Putamen (tissue), 1 donor: ENCODE data around the gene LRRC7.

Experiments used
- DNase-seq: peaks from one replicate; pipeline ENCODE4 v3.0.0-alpha.2; 2016; ENCODE audit warnings: low spot score

The LRRC7 gene

DNA sequence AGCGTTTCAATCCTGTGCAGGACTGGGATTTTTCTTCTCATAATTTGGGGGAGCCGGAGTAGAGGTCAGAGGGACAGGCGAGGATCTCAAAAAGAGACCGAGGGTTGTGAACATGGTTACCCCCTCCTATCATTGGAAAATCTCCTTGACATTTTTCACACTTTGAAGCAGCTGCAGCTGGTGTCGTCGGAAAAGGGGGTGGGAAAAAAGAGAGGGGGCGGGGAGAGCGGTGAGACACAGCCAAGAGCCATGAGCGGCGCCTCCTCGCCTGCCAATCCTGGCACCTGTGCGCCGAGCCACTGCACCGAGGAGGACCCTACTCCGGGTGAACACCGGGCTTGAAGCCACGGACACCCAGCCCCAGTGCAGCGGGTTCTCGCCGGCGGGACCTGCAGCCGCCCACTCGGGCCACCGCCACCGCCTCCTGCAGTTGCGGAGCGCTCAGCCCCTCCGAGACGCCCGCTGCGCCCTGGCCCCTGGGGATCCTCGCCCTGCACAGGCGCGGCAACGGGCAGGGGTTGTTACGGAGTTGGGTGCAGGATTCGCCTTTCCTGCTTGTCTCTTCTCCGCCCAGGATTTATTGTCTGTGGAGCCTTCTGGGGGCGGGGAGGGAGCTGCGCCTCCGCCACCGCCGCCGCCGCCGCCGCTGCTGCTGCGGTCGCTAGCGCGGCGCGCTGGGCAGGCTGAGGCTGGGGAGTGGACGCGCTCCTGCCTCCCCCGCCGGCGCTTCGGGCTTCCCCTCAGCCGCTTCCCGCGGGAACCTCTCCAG lies at the start of gene LRRC7:
Gene LRRC7 (plus strand): TSS at position 271 of the 769 bp plus-strand sequence. CDS start 718 bp downstream, outside the sequence.
- peak; percentile 78 for DNase-seq

DNA sequence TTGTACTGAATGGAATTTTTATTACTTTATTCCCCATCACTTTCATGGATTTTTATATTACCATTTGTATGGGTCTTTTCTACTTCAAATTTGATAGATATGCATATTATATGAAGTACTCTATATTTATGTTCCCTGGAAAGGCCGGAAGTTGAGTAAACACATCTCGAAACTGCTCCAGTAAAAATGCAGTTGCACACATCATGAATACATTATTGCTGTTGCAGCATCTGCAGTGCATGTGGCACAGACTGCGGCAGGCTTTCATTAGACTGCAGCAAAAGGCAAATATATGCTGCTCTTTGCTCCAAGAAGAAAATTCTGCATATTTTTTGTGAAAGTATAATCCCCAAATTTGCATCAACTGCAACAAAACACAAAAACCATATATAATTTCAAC lies 48.7 kb upstream of the LRRC7 start:
- DNase-seq = no peak

DNA sequence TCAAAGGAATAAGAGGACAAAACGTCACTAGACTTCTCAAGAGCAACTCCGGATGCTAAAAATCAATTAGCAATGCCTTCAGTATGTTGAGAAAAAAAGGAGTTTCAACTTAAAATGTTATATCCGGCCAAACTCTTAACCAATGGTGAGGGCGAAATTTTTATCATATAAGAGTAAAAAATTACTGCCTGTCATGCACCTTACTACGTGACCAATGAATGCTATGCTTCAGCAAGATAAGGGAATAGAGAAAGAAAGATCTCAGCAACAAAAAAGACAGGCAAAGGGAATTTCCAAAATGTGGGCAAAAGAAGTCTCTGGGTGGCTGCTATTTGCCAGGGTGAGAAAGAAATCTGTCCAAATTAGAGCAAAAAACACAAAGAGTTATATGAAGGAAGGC lies 47.4 kb upstream of the LRRC7 start:
- no peak for DNase-seq

DNA sequence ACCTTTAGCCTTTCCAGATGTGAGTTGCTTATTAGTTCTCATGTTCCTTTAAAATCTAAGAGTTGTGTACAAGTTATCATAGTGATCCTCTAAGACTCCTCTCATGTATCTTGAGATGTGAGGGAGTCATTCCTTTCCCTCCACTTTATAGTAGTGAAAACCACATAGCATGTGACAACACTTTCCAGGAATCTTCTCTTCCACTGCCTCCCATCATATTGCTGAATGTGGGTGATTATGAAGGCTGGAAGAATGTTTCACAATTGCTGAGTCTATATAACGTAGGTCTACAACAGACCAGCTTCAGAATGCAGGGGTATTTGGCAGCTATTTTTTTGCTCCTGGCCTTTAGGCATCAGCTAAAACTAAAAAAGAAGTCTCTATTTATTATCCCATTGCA lies 44.7 kb upstream of the LRRC7 start:
- DNase-seq = no peak

DNA sequence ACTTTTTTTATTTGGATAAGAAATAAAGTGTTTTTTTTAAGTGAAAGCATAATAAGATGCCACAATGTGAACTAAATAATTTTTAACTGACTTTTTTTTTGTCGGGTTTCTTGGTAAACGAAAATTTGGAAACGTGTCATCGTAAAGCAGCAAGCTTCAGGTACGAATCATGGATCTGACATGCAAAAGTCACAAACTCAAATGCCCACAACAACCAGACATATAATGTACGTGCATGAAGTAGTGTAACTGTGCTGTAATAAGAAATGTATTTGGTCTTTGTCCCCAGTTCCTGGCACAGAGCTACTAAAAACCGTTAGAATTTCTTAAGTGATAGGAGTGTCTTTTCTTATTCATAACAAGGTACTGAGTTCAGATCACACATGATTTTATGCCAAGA lies 44.3 kb upstream of the LRRC7 start:
- DNase-seq = no peak

DNA sequence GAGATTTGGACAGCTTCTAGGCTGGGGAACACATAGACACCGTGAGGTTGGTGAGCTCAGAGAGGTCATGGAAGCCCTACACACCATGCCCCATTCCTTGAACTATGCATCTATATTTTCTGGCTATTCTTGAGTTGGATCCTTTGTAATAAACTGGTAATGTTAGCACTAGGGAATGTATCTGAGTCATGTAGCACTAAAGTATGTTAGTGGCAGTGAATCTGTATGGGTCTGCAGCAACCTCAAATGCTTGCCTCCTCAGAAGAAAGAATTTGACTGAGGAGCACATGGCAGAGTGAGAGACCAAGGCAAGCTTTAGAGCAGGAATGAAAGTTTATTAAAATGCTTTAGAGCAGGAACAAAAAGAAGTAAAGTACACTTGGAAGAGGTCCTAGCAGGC lies 43.7 kb upstream of the LRRC7 start:
- no peak for DNase-seq

DNA sequence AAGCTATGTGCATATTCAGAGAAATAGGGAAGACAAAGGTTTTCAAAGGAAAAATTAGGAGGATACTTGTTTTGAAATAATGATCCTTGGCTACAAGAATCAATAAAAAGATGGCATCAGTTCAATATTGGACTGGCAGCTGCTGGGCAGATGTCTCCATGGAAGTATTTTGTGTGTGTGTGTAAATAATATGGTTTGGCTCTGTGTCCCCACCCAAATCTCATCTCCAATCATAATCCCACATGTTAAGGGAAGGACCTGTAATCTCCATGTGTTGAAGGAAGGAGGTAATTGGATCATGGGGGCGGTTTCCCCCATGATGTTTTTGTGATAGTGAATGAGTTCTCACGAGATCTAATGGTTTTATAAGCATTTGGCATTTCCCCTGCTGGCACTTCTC lies 40.4 kb upstream of the LRRC7 start:
- no peak for DNase-seq

DNA sequence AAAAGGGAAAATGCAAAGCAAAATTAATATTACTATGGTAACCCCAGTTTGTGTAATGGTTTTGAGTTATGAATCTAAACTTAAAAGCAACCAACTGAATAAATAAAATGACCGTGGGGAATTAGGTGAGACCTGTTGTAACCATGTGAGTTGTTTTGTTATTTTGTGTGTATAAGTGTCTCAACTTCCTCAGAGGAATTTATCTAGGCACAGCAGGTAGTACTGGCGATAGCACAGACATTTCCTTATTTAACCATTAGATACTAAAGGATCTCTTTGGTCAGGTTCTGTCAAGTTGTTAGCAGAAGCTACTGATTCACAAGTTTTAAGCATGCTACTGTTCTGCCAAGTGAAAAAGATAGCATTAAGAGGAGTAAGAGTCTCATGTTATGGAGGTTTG lies 39.3 kb upstream of the LRRC7 start:
- no peak for DNase-seq

DNA sequence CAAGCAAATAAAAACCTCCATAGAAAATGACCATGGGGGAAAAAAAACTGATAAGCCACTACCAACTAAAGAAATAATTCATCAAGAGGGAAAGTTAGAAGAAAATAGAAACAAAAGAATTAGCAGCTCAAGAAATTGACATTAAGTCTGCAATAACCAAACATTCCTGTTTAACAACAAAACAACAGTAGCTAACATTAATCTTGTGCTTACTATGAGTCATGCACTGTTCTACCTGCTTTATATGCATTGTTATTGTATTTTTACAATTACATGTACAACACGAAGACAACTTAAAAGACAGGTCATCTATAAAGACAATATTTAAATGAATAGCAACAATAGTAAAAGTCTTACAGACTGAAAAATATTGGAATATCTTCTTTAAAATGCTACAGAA lies 34.4 kb upstream of the LRRC7 start:
- DNase-seq = no peak

DNA sequence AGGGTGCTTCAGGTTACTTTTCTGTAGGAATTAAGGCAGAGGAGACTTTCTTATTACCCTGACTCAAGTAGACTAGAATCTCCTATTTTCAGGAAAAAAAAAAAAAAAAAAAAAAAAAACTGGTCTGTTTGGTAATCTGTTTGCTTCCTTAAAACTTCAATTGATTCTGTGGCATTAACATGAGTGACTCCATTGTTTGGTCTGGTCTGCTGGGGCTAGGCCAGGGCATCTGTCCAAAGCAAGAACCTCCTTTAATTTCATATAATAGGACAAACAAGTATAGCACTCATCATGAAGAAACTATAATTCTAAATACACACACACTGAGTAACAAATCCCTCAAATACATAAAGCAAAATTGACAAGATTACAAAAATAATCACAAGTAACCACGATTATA lies 32.9 kb upstream of the LRRC7 start:
- DNase-seq = no peak

DNA sequence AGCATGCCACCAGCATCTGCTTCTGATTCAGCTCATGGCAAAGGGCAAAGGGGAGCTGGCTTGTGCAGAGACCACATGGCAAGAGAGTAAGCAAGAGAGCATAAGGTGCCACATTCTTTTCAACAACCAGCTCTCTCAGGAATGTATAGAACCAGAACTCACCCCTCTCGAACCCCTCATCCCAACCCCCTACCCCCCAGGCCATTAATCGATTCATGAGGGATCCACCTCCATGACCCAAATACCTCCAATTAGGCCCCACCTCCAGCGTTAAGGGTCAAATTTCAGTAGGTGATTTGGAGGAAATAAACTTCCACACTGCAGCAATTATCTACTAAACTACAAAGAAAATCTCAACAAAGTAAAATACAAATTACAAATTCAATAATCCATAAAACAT lies 32.2 kb upstream of the LRRC7 start:
- no peak for DNase-seq

DNA sequence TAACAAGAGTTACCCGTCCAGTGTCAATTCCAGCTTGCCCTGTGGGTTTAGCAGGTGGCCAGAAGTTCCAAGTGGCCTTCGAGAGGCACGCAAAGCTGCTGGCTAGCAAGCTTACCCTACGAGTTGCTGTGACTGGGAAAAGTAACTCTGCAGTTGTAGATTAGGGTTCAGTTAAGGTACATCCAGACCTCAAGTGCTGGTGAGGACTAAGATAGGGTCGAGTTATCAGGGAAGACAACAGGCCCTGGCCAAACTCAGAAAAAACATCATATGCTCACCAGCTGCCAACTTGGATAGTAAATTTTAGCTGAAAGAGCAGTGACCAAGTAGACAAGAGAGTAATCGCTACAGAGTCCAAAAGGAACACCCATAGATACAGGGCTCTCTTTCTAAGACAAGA lies 27.7 kb upstream of the LRRC7 start:
- no peak for DNase-seq

DNA sequence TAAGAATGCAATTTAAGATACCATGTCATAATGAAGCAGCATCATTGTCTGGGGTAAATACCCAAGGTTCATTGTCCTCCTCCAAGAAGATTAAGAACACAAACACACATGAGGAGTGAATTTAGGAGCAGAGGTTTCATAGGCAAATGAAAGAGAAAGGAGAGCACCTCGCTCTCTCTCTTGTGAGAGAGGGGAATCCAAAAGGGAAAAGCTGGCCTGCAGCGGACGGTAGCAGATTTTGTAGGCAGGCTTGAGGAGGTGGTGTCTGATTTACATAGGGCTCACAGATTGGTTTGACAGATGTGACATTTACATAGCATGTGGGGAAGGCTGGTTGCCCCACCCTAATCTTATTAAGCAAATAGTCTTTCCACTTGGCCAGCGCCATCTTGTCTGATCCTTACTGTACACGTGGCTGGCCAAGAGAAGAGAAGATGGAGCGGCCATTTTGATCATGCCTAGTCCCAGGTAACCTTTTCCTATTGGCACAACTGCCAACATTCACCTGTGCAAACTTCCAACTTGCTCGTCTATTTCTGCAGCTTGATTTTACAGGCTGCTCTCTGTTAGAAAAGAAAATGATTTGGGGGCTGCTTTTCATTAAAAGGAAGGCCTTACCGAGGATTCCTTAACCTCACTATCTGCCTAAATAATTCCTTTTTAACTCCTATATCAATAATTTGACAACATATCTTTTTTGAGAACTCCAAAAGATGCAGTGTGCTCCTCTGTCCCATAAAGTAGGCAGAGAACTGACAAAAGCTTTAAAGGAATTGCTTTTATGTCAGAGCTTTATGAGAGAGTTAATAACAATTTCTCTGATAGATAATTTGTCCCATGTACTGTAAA lies 16.0 kb upstream of the LRRC7 start:
- DNase-seq = no peak

DNA sequence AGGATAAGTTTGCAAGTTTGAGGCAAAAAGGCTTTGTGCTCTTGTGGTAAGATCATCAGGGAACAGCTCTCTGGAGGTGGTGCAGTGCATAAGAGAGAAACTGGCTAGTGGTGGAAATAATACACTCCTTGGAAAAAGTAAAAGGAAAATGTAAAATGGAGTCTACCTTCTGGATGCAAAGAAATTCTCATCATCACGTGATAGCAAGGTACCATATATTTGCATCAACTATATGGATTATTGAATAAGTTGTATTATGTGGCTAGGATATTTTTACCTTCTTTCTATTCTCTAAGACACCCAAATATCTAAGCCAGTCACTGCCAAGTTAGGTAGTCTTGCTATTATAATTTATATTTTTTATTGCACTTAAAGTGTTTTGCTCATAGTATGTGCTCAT lies 14.0 kb upstream of the LRRC7 start:
- no peak for DNase-seq

DNA sequence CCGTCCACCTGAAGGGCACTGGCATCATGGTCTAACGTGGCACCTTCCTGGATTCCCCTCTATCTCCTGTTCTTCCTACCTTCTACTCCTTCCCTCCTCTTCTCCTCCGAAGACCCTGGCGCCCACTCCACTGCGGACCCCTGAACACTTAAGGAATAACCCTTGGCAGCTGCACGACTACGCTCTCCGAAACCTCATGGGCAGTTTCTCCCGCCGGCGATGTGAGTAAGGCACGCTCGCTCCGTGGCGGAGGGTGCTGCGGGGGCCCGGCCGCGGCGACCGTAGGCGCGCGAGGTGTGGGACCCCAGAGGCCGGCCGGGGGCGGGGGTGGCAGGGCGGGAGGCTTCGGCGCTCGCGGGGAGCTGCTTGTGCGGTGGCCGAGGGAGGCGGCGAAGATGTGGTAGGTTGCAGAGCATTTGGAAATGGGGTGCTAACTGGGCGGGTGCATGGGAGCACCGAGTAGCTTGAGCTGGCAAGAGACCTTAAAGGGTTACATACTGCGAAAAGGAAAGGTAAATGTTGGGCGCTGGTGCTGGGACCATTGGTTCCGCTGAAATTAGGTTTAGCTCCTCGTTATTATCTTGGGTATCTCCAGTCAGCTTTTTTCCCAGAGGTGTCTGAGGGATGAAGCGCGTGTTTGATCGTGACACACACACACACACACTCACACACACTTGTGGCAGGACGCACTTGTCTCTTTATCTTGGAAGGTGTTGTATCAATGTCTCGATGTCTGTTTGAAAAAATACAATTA lies 876 bp downstream of the LRRC7 start:
- DNase-seq = no peak

DNA sequence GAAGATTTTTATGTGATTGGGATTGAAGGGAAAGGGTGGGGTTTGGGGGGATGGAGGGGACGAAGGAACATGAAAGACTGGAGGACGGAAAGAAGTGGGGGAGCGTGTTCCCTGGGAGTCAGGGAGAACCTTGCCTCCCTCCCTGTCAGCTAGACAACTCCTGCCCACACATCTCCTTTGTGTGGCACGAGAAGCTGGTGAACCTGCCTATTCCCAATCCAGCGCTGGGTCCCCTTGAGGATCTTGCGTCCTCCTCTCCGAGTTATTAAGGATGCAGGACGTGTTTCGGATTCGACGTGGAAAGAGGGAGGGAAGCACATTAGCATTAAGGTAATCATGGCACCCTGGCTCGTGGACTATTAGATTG lies 1.4 kb downstream of the LRRC7 start:
- peak; percentile 60 for DNase-seq

DNA sequence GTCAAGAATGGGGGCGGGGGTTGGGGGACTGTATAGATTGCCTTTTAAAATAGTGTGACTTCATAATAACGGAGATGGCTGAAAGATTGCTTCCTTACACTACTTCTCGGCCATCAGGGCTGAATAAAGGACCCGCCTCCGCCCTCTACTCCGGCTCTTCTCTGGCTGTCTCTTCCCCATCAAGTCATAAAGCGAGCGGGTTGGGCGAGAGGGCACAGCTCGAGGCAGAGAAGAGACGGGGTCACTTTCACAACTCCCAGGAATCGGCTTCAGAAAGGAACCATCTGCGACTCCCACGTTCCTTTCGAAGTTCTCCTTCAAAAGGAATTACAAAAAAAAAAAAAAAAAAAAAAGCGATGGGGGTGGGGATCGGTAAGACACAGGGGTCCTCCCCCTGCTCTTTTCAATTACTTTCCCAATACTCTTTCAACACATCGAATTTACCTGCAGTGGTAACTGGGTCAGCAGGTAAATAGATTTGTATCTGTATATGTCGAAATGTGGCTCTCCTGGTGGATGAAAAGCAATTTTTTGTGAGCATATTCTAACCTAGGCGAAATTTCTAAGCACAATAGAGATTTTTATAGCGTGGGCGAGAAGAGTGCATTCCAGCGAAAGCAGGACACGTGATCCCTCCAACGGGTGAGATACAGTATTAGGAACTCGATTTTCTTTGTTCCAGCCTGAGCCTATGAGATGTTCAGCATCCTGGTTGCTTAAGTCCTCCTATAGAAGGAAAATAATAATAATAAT lies 2.0 kb downstream of the LRRC7 start:
- peak; percentile 62 for DNase-seq

DNA sequence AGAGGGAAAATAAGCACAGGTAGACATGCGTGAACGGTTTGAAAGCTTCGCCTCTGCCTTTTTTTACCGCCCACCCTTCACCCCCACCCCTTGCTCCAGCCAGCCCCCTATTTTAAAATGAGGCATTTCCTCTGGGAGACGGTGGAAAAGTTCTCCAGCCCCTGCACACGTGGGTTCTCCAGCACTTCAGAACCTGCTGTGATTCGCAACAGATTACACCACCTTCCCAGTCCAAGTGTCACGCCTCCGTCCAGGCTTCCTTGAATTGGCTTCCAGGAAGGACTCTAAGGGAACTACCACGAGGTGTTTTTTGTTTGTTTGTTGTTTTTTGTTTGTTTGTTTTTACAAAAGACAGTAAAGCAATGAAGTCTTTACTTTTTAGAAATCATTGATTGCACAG lies 2.6 kb downstream of the LRRC7 start:
- DNase-seq = peak; percentile 30

DNA sequence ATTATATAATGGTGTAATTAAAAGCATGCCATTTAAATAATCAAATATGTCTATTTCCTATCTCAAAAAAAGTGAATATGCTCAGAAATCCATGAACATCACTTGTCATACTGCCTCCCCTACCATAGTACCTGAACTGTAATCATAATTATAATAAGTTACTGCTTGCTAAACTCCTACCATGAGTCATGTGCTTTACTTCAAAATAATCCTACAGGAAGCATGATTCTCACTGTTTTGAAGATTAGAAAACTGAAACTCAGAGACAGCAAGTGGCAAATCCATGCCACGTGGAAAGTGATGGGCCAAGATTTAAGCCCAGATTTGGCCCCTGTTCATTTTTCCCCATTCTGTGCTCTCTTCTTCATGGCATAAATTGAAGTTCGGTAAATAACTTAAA lies 5.2 kb downstream of the LRRC7 start:
- DNase-seq = no peak

DNA sequence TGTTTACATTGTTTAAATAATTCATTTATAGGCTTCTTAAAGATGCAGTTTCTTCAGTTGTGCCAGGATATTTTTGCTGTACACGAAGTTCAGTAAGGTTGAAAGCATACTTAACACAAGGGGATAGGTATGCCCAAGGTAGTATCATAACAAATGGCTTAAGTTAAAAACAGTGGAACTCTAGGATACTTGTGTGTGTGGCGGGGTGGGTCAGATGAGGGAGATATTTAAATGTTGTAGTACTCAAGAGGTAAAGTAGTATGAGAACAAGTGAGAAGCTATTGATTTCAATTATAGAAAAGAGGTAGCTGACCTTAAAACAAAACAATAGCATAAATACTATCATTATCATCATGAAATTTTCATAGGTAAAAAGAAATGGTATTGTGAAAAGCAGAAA lies 6.2 kb downstream of the LRRC7 start:
- no peak for DNase-seq

DNA sequence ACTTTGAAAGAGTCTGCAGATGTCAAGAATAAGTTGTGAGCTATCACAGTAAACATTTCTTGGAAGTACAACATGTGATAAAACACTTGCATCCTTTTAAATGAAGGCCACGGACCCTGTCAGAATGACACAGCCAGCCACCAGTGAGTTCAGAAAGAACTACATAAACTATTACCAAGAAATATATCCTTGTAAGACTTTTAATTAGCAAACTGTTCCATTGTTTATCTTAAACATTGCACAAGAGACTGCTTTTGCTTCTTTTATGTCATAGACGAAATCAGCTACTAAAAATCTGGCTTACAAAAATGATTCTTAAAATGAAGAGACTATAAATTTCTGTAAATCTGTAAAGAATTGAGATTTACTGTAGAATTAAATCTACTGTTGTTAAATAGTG lies 17.9 kb downstream of the LRRC7 start:
- DNase-seq = no peak

DNA sequence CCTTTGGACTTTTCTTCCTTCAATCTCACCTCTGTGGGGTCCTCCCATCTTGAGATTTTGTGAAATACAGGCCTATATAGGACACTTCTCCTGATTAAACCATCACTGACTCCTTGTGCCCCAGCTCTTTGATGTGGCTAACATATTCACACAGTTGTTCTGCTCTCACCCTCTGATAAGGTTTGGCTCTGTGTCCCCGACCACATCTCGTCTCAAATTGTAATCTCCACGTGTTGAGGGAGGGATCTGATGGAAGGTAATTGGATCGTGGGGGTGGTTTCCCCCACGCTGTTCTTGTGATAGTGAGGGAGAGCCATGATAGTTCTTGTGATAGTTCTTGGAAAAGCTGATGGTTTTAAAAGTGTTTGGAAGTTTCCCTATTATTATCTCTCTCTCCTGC lies 19.7 kb downstream of the LRRC7 start:
- no peak for DNase-seq
